ENCODE results near the gene GMDS. TPM values are rescaled to one million over a fixed set of nuclear protein-coding genes. Genes with fewer than 3 reads are reported as not detected.

The GMDS gene
- total RNA-seq, 1 experiment from 2014 or later = 35.0 TPM

DNA sequence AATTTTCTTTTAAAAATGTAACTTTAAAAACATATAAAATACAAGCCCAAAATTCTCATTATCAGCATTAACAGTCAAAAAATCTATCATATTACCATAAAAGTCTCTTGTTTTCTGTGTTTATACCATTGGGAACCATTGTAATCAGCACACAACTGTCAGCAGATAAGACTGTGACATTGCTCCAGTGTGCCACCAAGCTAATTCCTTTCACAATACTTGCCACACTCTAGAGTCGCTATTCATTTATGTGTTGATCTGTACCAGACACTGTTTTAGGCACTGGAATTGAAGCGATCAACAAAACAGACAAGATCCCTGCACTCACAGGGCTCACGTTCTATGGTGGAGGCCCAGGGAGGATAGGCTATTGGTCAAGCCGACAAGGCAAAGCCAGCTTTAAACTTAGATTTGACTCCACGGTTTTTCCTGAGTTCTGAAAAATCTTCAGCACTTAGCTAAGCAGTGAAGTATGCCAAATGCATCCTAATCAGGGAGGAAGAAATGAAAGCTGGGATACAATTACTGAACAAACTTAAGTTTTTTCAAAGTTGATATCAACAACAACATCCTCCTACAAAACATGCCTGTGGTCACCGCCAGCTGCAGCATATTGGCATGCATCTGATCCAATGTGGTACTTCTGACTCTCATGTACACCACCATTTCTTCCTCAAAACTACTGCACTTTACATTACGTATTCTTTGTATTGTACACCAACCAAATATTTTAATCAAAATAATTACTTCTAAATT is 60.5 kb downstream of the GMDS start (continued):
- TF ChIP-seq ATF2 (CRISPR knock-in tag; IDR thresholded peaks at IDR 0.05; ENCODE audit: borderline replicate concordance, low read depth) = no peak

DNA sequence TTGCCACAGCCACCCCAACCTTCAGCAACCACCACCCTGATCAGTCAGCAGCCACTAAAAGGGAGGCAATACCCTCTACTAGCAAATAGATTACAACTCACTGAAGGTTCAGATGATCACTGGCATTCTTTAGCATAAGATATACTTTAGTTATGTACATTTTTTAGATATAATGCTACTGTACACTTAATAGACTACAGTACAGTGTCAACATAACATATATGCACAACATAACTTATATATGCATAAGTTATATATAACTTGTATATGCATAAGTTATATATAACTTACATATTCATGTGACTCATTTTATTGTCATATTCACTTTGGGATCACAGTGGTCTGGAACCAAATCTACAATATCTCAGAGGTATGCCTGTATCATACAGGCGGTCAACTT is 61.7 kb downstream of the GMDS start:
- Mint-ChIP-seq H3K36me3 (peaks cover 3% of the 10 kb centered on the region; the same call in 1 of the 2 replicates), H3K4me1 (peaks cover 25% of the 10 kb centered on the region), H3K27ac (no peak overlapping the region), H3K9me3 (peaks cover 6% of the 10 kb centered on the region), H3K4me3 (no peak overlapping the region), H3K27me3 (ENCODE audit: low read depth) (no peaks in the 10 kb centered on the region)
- no peak for ATAC-seq
- TF ChIP-seq, protein P1, sequence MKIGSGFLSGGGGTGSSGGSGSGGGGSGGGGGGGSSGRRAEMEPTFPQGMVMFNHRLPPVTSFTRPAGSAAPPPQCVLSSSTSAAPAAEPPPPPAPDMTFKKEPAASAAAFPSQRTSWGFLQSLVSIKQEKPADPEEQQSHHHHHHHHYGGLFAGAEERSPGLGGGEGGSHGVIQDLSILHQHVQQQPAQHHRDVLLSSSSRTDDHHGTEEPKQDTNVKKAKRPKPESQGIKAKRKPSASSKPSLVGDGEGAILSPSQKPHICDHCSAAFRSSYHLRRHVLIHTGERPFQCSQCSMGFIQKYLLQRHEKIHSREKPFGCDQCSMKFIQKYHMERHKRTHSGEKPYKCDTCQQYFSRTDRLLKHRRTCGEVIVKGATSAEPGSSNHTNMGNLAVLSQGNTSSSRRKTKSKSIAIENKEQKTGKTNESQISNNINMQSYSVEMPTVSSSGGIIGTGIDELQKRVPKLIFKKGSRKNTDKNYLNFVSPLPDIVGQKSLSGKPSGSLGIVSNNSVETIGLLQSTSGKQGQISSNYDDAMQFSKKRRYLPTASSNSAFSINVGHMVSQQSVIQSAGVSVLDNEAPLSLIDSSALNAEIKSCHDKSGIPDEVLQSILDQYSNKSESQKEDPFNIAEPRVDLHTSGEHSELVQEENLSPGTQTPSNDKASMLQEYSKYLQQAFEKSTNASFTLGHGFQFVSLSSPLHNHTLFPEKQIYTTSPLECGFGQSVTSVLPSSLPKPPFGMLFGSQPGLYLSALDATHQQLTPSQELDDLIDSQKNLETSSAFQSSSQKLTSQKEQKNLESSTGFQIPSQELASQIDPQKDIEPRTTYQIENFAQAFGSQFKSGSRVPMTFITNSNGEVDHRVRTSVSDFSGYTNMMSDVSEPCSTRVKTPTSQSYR (CRISPR knock-in tag; IDR thresholded peaks at IDR 0.05) = no peak
- TF ChIP-seq ARID4B (CRISPR knock-in tag; IDR thresholded peaks at IDR 0.05; ENCODE audit: borderline replicate concordance) (no peak), ZBTB21 (CRISPR knock-in tag; IDR thresholded peaks at IDR 0.05; ENCODE audit: borderline replicate concordance) (no peak), ZNF138 (CRISPR knock-in tag; conservative IDR thresholded peaks at IDR 0.05) (no peak), PREB (CRISPR knock-in tag; IDR thresholded peaks at IDR 0.05; ENCODE audit: borderline replicate concordance) (no peak), NFYB (CRISPR knock-in tag; conservative IDR thresholded peaks at IDR 0.05; ENCODE audit: low read depth) (no peak), GRHL2 (CRISPR knock-in tag; IDR thresholded peaks at IDR 0.05; ENCODE audit: insufficient replicate concordance, severe bottlenecking) (no peak), NR3C1 (CRISPR knock-in tag; conservative IDR thresholded peaks at IDR 0.05; ENCODE audit: low read depth) (no peak), NFATC4 (CRISPR knock-in tag; IDR thresholded peaks at IDR 0.05) (no peak)
- TF ChIP-seq, protein P2, sequence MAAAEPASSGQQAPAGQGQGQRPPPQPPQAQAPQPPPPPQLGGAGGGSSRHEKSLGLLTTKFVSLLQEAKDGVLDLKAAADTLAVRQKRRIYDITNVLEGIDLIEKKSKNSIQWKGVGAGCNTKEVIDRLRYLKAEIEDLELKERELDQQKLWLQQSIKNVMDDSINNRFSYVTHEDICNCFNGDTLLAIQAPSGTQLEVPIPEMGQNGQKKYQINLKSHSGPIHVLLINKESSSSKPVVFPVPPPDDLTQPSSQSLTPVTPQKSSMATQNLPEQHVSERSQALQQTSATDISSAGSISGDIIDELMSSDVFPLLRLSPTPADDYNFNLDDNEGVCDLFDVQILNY (CRISPR knock-in tag; IDR thresholded peaks at IDR 0.05) = no peak
- TF ChIP-seq, protein P3, sequence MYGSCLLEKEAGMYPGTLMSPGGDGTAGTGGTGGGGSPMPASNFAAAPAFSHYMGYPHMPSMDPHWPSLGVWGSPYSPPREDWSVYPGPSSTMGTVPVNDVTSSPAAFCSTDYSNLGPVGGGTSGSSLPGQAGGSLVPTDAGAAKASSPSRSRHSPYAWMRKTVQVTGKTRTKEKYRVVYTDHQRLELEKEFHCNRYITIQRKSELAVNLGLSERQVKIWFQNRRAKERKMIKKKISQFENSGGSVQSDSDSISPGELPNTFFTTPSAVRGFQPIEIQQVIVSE (CRISPR knock-in tag; IDR thresholded peaks at IDR 0.05; ENCODE audit: borderline replicate concordance) = no peak
- no peak for DNase-seq (ENCODE audit: low spot score)
- ChIA-PET POLR2A (no interaction called here), CTCF (interaction anchor here (1.0 kb wide), 1 partner anchor 25 kb away, joined by 3 read pairs; no protein-coding TSS in a partner anchor)

All from WTC11 (cell line).